GM12874 (cell line): ENCODE results near the gene ZDHHC19.

Experiments used
- TF ChIP-seq, protein P1 (sequence below): IDR thresholded peaks from 2 replicates; pipeline ENCODE4 v1.5.1; 2011; ENCODE audit warnings: low read depth, mild to moderate bottlenecking, control low read depth, low read length, moderate library complexity; ENCODE audit not compliant: insufficient read depth

Gene ZDHHC19

GRCh38 chr3:196149831-196150301 is 61.3 kb downstream of the ZDHHC19 start:
- TF ChIP-seq, protein P1, sequence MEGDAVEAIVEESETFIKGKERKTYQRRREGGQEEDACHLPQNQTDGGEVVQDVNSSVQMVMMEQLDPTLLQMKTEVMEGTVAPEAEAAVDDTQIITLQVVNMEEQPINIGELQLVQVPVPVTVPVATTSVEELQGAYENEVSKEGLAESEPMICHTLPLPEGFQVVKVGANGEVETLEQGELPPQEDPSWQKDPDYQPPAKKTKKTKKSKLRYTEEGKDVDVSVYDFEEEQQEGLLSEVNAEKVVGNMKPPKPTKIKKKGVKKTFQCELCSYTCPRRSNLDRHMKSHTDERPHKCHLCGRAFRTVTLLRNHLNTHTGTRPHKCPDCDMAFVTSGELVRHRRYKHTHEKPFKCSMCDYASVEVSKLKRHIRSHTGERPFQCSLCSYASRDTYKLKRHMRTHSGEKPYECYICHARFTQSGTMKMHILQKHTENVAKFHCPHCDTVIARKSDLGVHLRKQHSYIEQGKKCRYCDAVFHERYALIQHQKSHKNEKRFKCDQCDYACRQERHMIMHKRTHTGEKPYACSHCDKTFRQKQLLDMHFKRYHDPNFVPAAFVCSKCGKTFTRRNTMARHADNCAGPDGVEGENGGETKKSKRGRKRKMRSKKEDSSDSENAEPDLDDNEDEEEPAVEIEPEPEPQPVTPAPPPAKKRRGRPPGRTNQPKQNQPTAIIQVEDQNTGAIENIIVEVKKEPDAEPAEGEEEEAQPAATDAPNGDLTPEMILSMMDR: no peak

DNA sequence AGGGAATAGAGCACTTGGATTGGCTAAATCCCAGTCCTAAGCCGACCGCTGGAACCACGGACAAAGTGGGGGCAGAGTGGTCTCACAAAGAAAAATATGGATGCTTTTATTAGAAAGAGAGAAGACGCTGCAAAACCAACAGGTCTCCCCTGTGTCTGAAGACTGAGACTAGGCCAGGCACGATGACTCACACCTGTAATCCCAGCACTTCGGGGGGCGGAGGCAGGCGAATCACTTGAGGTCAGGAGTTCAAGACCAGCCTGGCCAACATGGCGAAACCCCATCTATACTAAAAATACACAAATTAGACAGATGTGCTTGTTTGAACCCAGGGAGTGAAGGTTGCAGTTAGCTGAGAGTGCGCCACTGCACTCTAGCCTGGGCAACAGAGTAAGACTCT is 61.8 kb downstream of the ZDHHC19 start:
- TF ChIP-seq, protein P1: no peak
